Measurements from ENCODE around the gene CD99L2.

Gene CD99L2

DNA sequence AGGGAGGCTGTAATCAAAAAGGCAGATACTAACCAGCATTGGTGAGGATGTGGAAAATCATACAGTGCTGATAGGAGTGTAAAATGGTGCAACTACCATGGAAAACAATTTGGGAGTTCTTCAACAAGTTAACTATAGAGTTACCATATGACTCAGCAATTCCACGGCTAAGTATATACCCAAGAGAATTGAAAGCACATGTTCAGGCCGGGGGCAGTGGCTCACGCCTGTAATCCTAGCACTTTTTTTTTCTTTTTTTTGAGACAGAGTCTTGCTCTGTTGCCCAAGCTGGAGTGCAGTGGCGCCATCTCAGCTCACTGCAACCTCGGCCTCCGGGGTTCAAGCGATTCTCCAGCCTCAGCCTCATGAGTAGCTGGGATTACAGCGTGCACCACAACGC is 15.0 kb upstream of the CD99L2 start:
- TF ChIP-seq FOXP2 (optimal IDR thresholded peaks at IDR 0.05; ENCODE audit: borderline replicate concordance, extremely low read depth, extremely low read length, insufficient read depth) (no peak), TAF1 (IDR thresholded peaks at IDR 0.05; ENCODE audit: borderline replicate concordance, insufficient read depth, low read length) (no peak), SIN3A (IDR thresholded peaks at IDR 0.05; ENCODE audit: borderline replicate concordance, insufficient read depth, low read length) (no peak), POLR2AphosphoS5 (IDR thresholded peaks at IDR 0.05; ENCODE audit: low read depth, low read length) (no peak)
- TF ChIP-seq, protein P1, sequence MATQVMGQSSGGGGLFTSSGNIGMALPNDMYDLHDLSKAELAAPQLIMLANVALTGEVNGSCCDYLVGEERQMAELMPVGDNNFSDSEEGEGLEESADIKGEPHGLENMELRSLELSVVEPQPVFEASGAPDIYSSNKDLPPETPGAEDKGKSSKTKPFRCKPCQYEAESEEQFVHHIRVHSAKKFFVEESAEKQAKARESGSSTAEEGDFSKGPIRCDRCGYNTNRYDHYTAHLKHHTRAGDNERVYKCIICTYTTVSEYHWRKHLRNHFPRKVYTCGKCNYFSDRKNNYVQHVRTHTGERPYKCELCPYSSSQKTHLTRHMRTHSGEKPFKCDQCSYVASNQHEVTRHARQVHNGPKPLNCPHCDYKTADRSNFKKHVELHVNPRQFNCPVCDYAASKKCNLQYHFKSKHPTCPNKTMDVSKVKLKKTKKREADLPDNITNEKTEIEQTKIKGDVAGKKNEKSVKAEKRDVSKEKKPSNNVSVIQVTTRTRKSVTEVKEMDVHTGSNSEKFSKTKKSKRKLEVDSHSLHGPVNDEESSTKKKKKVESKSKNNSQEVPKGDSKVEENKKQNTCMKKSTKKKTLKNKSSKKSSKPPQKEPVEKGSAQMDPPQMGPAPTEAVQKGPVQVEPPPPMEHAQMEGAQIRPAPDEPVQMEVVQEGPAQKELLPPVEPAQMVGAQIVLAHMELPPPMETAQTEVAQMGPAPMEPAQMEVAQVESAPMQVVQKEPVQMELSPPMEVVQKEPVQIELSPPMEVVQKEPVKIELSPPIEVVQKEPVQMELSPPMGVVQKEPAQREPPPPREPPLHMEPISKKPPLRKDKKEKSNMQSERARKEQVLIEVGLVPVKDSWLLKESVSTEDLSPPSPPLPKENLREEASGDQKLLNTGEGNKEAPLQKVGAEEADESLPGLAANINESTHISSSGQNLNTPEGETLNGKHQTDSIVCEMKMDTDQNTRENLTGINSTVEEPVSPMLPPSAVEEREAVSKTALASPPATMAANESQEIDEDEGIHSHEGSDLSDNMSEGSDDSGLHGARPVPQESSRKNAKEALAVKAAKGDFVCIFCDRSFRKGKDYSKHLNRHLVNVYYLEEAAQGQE (IDR thresholded peaks at IDR 0.05; ENCODE audit: insufficient read depth in 1 of 2, low read depth in 2 of 2, low read length in 2 of 2), result no peak

DNA sequence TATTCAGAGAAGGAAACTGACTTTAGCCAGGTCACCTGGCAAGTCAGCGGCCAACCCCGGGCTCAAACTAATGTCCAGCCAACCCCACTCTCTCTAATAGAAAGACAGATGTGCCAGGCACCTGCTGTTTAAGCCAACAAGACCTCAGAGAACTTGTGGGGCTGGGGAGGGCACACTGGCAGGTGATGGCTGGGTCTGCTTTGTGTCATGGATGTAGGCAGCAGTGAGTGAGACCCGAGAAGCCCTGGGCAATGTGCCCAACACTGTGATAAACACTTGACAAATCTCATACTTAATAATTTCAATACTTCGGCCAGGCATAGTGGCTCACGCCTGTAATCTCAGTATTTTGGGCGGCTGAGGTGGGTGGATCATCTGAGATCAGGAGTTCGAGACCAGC is 9.0 kb upstream of the CD99L2 start:
- TF ChIP-seq POLR2AphosphoS5 (IDR thresholded peaks at IDR 0.05; ENCODE audit: low read depth, low read length) (no peak), SIN3A (IDR thresholded peaks at IDR 0.05; ENCODE audit: borderline replicate concordance, insufficient read depth, low read length) (no peak), FOXP2 (optimal IDR thresholded peaks at IDR 0.05; ENCODE audit: borderline replicate concordance, extremely low read depth, extremely low read length, insufficient read depth) (no peak), TAF1 (IDR thresholded peaks at IDR 0.05; ENCODE audit: borderline replicate concordance, insufficient read depth, low read length) (no peak)
- TF ChIP-seq, protein P1 (IDR thresholded peaks at IDR 0.05; ENCODE audit: insufficient read depth in 1 of 2, low read depth in 2 of 2, low read length in 2 of 2), result no peak

DNA sequence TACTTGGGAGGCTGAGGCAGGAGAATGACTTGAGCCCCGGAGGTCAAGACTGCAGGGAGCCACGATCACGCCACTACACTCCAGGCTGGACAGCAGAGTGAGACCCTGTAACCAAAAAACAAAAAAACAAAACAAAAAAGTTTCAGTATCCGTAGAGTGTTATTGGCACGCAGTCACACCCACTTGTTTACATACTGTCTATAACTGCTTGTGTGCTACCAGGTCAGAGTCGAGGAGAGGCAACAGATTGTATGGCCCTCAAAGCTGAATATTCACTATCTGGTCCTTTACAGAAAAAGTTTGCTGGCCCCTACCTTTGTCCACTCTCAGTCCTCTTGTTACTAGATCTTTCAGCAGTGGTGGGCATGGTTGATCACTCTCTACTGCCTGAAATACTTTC is 8.2 kb upstream of the CD99L2 start:
- TF ChIP-seq POLR2AphosphoS5 (IDR thresholded peaks at IDR 0.05; ENCODE audit: low read depth, low read length) (no peak), FOXP2 (optimal IDR thresholded peaks at IDR 0.05; ENCODE audit: borderline replicate concordance, extremely low read depth, extremely low read length, insufficient read depth) (no peak), TAF1 (IDR thresholded peaks at IDR 0.05; ENCODE audit: borderline replicate concordance, insufficient read depth, low read length) (no peak), SIN3A (IDR thresholded peaks at IDR 0.05; ENCODE audit: borderline replicate concordance, insufficient read depth, low read length) (no peak)
- TF ChIP-seq, protein P1 (IDR thresholded peaks at IDR 0.05; ENCODE audit: insufficient read depth in 1 of 2, low read depth in 2 of 2, low read length in 2 of 2), result no peak

DNA sequence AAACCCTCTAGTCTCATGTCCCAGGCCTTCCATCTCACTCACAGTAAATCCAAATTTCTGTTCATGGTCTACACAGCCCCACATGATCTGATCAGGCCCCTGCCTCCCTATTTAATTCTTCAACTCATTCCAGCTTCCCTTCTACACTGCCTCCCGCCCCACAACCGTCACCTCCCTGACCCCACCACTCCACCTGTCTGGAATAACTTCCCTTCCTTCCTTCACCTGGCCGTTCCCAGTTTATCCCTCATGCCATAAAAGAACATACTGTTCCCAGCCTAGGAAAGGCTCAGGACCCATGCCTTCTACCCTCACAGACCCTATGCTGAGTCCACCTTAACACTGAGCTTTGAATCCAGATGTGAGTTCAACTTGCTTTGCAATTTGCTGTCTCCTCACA is 6.8 kb upstream of the CD99L2 start:
- TF ChIP-seq FOXP2 (optimal IDR thresholded peaks at IDR 0.05; ENCODE audit: borderline replicate concordance, extremely low read depth, extremely low read length, insufficient read depth) (no peak), POLR2AphosphoS5 (IDR thresholded peaks at IDR 0.05; ENCODE audit: low read depth, low read length) (no peak), SIN3A (IDR thresholded peaks at IDR 0.05; ENCODE audit: borderline replicate concordance, insufficient read depth, low read length) (no peak), TAF1 (IDR thresholded peaks at IDR 0.05; ENCODE audit: borderline replicate concordance, insufficient read depth, low read length) (no peak)
- TF ChIP-seq, protein P1 (IDR thresholded peaks at IDR 0.05; ENCODE audit: insufficient read depth in 1 of 2, low read depth in 2 of 2, low read length in 2 of 2), result no peak

DNA sequence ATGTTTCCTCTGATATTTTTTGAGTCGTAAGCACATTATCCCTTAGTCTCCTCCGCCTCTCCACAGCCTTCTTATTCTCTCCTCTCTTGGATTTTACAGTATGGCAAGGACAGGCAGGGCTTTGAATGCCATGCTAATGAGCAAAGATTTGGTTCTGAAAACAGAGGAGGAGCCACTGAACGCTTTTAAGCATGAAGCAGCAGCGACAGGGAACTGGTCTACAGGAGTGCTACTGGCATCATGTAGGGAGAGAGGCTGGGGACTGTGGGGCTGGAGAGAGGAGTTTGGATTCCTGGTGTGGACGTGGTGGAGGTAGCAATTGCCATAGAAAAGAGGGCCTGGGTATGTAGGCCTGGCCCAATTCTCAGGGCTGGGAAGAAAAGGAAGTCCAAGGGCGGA is 4.6 kb upstream of the CD99L2 start:
- TF ChIP-seq FOXP2 (optimal IDR thresholded peaks at IDR 0.05; ENCODE audit: borderline replicate concordance, extremely low read depth, extremely low read length, insufficient read depth) (no peak), POLR2AphosphoS5 (IDR thresholded peaks at IDR 0.05; ENCODE audit: low read depth, low read length) (no peak), SIN3A (IDR thresholded peaks at IDR 0.05; ENCODE audit: borderline replicate concordance, insufficient read depth, low read length) (no peak), TAF1 (IDR thresholded peaks at IDR 0.05; ENCODE audit: borderline replicate concordance, insufficient read depth, low read length) (no peak)
- TF ChIP-seq, protein P1 (IDR thresholded peaks at IDR 0.05; ENCODE audit: insufficient read depth in 1 of 2, low read depth in 2 of 2, low read length in 2 of 2), result no peak
